Neural cell (in vitro differentiated cells): ENCODE data around the gene ABHD5. TPM values are rescaled to one million over a fixed set of nuclear protein-coding genes. Genes with fewer than 3 reads are reported as not detected.

Experiments
- H2AFZ ChIP-seq: fragments of 200-600, 300-800 bp; sonication (generic), shearing (Covaris generic); 2 replicates; pipeline ENCODE4 v1.6.0; 2014; ENCODE audit warnings: low read depth, mild to moderate bottlenecking, antibody characterized with exemption, low read length, moderate library complexity
- H3F3A ChIP-seq: fragments of 200-600 bp; shearing (Covaris generic); 2 replicates; pipeline ENCODE4 v1.6.1; 2016; ENCODE audit warnings: mild to moderate bottlenecking, moderate library complexity, mixed read lengths, antibody characterized with exemption, low read length; ENCODE audit not compliant: insufficient read depth, poor library complexity, severe bottlenecking
- H3K27ac ChIP-seq: fragments of 200-600, 300-800 bp; sonication (generic), shearing (Covaris generic); 2 replicates; pipeline ENCODE4 v1.5.1; 2014; ENCODE audit warnings: mild to moderate bottlenecking, low read length, moderate library complexity
- H3K27me3 ChIP-seq: fragments of 300-800, 200-600 bp; sonication (generic), shearing (Covaris generic); 2 replicates; pipeline ENCODE4 v1.6.0; 2014; ENCODE audit warnings: mild to moderate bottlenecking, low read depth, low read length, moderate library complexity; ENCODE audit not compliant: insufficient read depth
- H3K36me3 ChIP-seq: fragments of 300-800, 200-600 bp; sonication (generic), shearing (Covaris generic); 2 replicates; pipeline ENCODE4 v1.5.1; 2014; ENCODE audit warnings: mild to moderate bottlenecking, antibody characterized with exemption, low read length, moderate library complexity; ENCODE audit not compliant: insufficient read depth
- H3K4me2 ChIP-seq: fragments of 300-800, 200-600 bp; sonication (generic), shearing (Covaris generic); 2 replicates; pipeline ENCODE4 v1.6.0; 2014; ENCODE audit warnings: mild to moderate bottlenecking, low read length
- H3K4me3 ChIP-seq: fragments of 300-800, 200-600 bp; sonication (generic), shearing (Covaris generic); 2 replicates; pipeline ENCODE4 v1.5.1; 2014; ENCODE audit warnings: mild to moderate bottlenecking, low read length, moderate library complexity
- H3K79me2 ChIP-seq: fragments of 200-600 bp; shearing (Covaris generic); replicated peaks from 2 replicates; pipeline ENCODE4 v1.6.0; 2014; ENCODE audit warnings: mild to moderate bottlenecking, low read length, moderate library complexity; ENCODE audit not compliant: insufficient read depth
- H3K9ac ChIP-seq: fragments of 300-800, 200-600 bp; sonication (generic), shearing (Covaris generic); 2 replicates; pipeline ENCODE4 v1.6.1; 2016; ENCODE audit warnings: mild to moderate bottlenecking, low read length, mixed read lengths
- H3K9me2 ChIP-seq: fragments of 200-600 bp; shearing (Covaris generic); 2 replicates; pipeline ENCODE4 v1.6.1; 2016; ENCODE audit warnings: mild to moderate bottlenecking, low read length, mixed read lengths; ENCODE audit not compliant: insufficient read depth
- H3K9me3 ChIP-seq: fragments of 200-600, 300-800 bp; sonication (generic), shearing (Covaris generic); 2 replicates; pipeline ENCODE4 v1.6.1; 2016; ENCODE audit warnings: mild to moderate bottlenecking, mixed run types, low read length, moderate library complexity, mixed read lengths
- H4K20me1 ChIP-seq: fragments of 200-600 bp; shearing (Covaris generic); 2 replicates; pipeline ENCODE4 v1.6.1; 2016; ENCODE audit warnings: mild to moderate bottlenecking, mixed run types; ENCODE audit not compliant: insufficient read depth
- EP300 ChIP-seq: fragments of 450-650 bp; conservative IDR thresholded peaks from 2 replicates; pipeline ENCODE4 v1.6.1; 2014; ENCODE audit warnings: antibody characterized with exemption, mild to moderate bottlenecking, moderate library complexity; ENCODE audit not compliant: poor library complexity, severe bottlenecking
- EZH2 ChIP-seq: fragments of 200-600, 300-800 bp; shearing (Covaris generic), sonication (generic); IDR thresholded peaks from 2 replicates; pipeline ENCODE4 v1.6.1; 2014; ENCODE audit warnings: antibody characterized with exemption, low read length, borderline replicate concordance, mild to moderate bottlenecking; ENCODE audit not compliant: insufficient read depth, poor library complexity, severe bottlenecking
- MXI1 ChIP-seq: fragments of 450-650 bp; conservative IDR thresholded peaks from 2 replicates; pipeline ENCODE4 v1.6.1; 2014; ENCODE audit warnings: antibody characterized with exemption, mild to moderate bottlenecking; ENCODE audit not compliant: poor library complexity, severe bottlenecking
- POLR2AphosphoS5 ChIP-seq: IDR thresholded peaks from 2 replicates; pipeline ENCODE4 v1.6.1; 2012
- RAD21 ChIP-seq: fragments of 450-650 bp; conservative IDR thresholded peaks from 2 replicates; pipeline ENCODE4 v1.6.1; 2014; ENCODE audit warnings: antibody characterized with exemption, mild to moderate bottlenecking, moderate library complexity
- SMC3 ChIP-seq: fragments of 450-650 bp; conservative IDR thresholded peaks from 2 replicates; pipeline ENCODE4 v1.6.1; 2014; ENCODE audit warnings: antibody characterized with exemption, mild to moderate bottlenecking, moderate library complexity; ENCODE audit not compliant: poor library complexity
- TAF1 ChIP-seq: IDR thresholded peaks from 2 replicates; pipeline ENCODE4 v1.6.1; 2012; ENCODE audit warnings: low read depth
- polyA plus RNA-seq: library from polyadenylated mRNA; depleted of rRNA; stranded (reverse); fragments of >200 nt; gene quantifications from 2 replicates; pipeline ENCODE4 v1.2.3, GENCODE V29; 2014
- TF ChIP-seq, protein P1 (sequence below): IDR thresholded peaks from 2 replicates; pipeline ENCODE4 v1.6.1; 2012; ENCODE audit warnings: borderline replicate concordance
- TF ChIP-seq, protein P2 (sequence below): fragments of 450-650 bp; IDR thresholded peaks from 2 replicates; pipeline ENCODE4 v1.5.1; 2014; ENCODE audit warnings: antibody characterized with exemption, mild to moderate bottlenecking, moderate library complexity; ENCODE audit not compliant: poor library complexity, severe bottlenecking

The ABHD5 gene
- polyA plus RNA-seq, 1 donor from 2014 or later: 26.6 TPM

DNA sequence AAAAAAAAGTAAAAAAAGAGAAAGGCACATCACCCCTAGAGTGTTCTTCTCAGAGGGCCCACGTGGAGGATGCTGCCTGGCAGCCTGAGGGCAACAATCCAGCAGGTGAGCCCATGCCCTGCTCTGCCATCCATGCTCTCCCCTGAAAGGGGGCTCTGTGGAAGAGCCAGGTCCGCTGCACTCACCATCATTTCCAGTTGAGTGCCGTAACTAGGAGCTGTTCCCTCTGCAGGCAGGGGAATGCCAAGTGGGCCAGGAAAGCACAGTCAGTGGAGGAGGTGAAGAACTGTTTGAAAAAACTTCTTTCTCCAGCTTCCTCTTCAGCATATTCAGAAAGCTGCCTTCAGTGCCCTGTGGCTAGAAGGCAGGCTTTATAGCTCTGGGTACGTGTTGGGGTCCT lies 84.1 kb downstream of the ABHD5 start:
- H3K4me2 ChIP-seq: no peak overlapping the region
- no peak overlapping the region for H3K27ac ChIP-seq
- H3K9me2 ChIP-seq: no peaks in the 10 kb centered on the region
- H3K79me2 ChIP-seq: no peaks in the 10 kb centered on the region
- H4K20me1 ChIP-seq: no peaks in the 10 kb centered on the region
- H3F3A ChIP-seq: no peaks in the 10 kb centered on the region
- H3K36me3 ChIP-seq: no peaks in the 10 kb centered on the region
- no peak overlapping the region for H2AFZ ChIP-seq
- H3K9me3 ChIP-seq: no peaks in the 10 kb centered on the region
- no peak overlapping the region for H3K4me3 ChIP-seq
- no peak for TF ChIP-seq SMC3
- TF ChIP-seq POLR2AphosphoS5: no peak
- TF ChIP-seq RAD21: no peak
- TF ChIP-seq EZH2: no peak
- no peak for TF ChIP-seq EP300
- no peak for TF ChIP-seq TAF1
- TF ChIP-seq, protein P1, sequence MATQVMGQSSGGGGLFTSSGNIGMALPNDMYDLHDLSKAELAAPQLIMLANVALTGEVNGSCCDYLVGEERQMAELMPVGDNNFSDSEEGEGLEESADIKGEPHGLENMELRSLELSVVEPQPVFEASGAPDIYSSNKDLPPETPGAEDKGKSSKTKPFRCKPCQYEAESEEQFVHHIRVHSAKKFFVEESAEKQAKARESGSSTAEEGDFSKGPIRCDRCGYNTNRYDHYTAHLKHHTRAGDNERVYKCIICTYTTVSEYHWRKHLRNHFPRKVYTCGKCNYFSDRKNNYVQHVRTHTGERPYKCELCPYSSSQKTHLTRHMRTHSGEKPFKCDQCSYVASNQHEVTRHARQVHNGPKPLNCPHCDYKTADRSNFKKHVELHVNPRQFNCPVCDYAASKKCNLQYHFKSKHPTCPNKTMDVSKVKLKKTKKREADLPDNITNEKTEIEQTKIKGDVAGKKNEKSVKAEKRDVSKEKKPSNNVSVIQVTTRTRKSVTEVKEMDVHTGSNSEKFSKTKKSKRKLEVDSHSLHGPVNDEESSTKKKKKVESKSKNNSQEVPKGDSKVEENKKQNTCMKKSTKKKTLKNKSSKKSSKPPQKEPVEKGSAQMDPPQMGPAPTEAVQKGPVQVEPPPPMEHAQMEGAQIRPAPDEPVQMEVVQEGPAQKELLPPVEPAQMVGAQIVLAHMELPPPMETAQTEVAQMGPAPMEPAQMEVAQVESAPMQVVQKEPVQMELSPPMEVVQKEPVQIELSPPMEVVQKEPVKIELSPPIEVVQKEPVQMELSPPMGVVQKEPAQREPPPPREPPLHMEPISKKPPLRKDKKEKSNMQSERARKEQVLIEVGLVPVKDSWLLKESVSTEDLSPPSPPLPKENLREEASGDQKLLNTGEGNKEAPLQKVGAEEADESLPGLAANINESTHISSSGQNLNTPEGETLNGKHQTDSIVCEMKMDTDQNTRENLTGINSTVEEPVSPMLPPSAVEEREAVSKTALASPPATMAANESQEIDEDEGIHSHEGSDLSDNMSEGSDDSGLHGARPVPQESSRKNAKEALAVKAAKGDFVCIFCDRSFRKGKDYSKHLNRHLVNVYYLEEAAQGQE: no peak
- no peak for TF ChIP-seq MXI1
- TF ChIP-seq, protein P2, sequence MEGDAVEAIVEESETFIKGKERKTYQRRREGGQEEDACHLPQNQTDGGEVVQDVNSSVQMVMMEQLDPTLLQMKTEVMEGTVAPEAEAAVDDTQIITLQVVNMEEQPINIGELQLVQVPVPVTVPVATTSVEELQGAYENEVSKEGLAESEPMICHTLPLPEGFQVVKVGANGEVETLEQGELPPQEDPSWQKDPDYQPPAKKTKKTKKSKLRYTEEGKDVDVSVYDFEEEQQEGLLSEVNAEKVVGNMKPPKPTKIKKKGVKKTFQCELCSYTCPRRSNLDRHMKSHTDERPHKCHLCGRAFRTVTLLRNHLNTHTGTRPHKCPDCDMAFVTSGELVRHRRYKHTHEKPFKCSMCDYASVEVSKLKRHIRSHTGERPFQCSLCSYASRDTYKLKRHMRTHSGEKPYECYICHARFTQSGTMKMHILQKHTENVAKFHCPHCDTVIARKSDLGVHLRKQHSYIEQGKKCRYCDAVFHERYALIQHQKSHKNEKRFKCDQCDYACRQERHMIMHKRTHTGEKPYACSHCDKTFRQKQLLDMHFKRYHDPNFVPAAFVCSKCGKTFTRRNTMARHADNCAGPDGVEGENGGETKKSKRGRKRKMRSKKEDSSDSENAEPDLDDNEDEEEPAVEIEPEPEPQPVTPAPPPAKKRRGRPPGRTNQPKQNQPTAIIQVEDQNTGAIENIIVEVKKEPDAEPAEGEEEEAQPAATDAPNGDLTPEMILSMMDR: no peak
- H3K27me3 ChIP-seq: no peaks in the 10 kb centered on the region
- no peak overlapping the region for H3K9ac ChIP-seq

DNA sequence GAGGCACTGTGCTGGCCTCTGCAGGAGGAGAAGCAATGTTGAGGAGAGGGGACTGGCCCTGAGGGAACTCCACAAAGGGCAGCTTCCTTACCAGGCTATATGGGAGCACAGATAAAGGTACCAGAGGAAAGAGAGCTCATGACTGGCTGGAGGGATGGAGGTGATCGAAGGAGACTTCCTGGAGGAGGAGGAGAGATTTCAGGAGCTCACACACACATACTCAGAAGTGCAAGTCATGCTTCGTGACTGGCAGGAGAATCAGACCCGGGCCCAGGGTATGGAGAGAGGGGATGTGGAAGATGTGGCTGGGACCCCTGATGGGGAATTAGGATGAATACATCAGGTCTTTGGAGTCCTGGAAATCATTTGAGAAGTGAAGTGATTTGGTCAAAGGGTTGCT lies 85.4 kb downstream of the ABHD5 start:
- Histone ChIP-seq H3K79me2 (no peaks in the 10 kb centered on the region), H3K4me3 (no peak overlapping the region), H3K27ac (no peak overlapping the region), H3K4me2 (no peak overlapping the region), H3K9me3 (no peaks in the 10 kb centered on the region), H4K20me1 (no peaks in the 10 kb centered on the region), H2AFZ (no peak overlapping the region), H3K9me2 (no peaks in the 10 kb centered on the region), H3K27me3 (no peaks in the 10 kb centered on the region), H3K9ac (no peak overlapping the region), H3K36me3 (no peaks in the 10 kb centered on the region), H3F3A (no peaks in the 10 kb centered on the region)
- TF ChIP-seq SMC3: no peak
- no peak for TF ChIP-seq RAD21
- TF ChIP-seq, protein P1: no peak
- TF ChIP-seq TAF1: no peak
- TF ChIP-seq, protein P2: no peak
- no peak for TF ChIP-seq POLR2AphosphoS5
- TF ChIP-seq EP300: no peak
- no peak for TF ChIP-seq EZH2
- no peak for TF ChIP-seq MXI1
